ENCODE measurements around the gene AUNIP.

The AUNIP gene

GRCh38 chr1:25848531-25848930, 10.7 kb downstream of the AUNIP start:
- Histone ChIP-seq H3K9me2 (replicated peaks; ENCODE audit: insufficient read depth, low read length) (no peaks in the 10 kb centered on the region), H3K36me3 (ENCODE audit: low read length) (no peaks in the 10 kb centered on the region), H3K79me2 (ENCODE audit: insufficient read depth, low read length) (peaks cover 4% of the 10 kb centered on the region), H3K27ac (ENCODE audit: low read depth, low read length) (no peak overlapping the region), H3K4me2 (ENCODE audit: low read depth, low read length, poor library complexity, severe bottlenecking) (no peak overlapping the region), H4K20me1 (ENCODE audit: low read depth, low read length) (no peaks in the 10 kb centered on the region), H3F3A (ENCODE audit: insufficient read depth) (no peaks in the 10 kb centered on the region), H2AFZ (ENCODE audit: low read depth, low read length, severe bottlenecking) (no peak overlapping the region), H3K27me3 (ENCODE audit: low read length) (no peaks in the 10 kb centered on the region), H3K9ac (ENCODE audit: low read length) (no peak overlapping the region), H3K4me3 (ENCODE audit: insufficient read depth, low read length, poor library complexity, severe bottlenecking) (no peak overlapping the region), H3K9me3 (ENCODE audit: insufficient read depth, low read length) (no peaks in the 10 kb centered on the region)
- TF ChIP-seq EZH2phosphoT487 (conservative IDR thresholded peaks at IDR 0.05; ENCODE audit: low read length): no peak
- TF ChIP-seq CTCF (IDR thresholded peaks at IDR 0.05; ENCODE audit: insufficient read depth, low read length, poor library complexity, severe bottlenecking): no peak

- H2AFZ ChIP-seq (ENCODE audit: low read depth, low read length, severe bottlenecking): no peak overlapping the region
- H3F3A ChIP-seq (ENCODE audit: insufficient read depth): no peaks in the 10 kb centered on the region
- H3K9ac ChIP-seq (ENCODE audit: low read length): no peak overlapping the region
- H4K20me1 ChIP-seq (ENCODE audit: low read depth, low read length): no peaks in the 10 kb centered on the region
- H3K9me2 ChIP-seq (replicated peaks; ENCODE audit: insufficient read depth, low read length): no peaks in the 10 kb centered on the region
- no peaks in the 10 kb centered on the region for H3K9me3 ChIP-seq (ENCODE audit: insufficient read depth, low read length)
- no peak overlapping the region for H3K4me2 ChIP-seq (ENCODE audit: low read depth, low read length, poor library complexity, severe bottlenecking)
- peaks cover 5% of the 10 kb centered on the region for H3K79me2 ChIP-seq (ENCODE audit: insufficient read depth, low read length)
- no peak overlapping the region for H3K27ac ChIP-seq (ENCODE audit: low read depth, low read length)
- H3K36me3 ChIP-seq (ENCODE audit: low read length): no peaks in the 10 kb centered on the region
- no peak for TF ChIP-seq CTCF (IDR thresholded peaks at IDR 0.05; ENCODE audit: insufficient read depth, low read length, poor library complexity, severe bottlenecking)
- TF ChIP-seq EZH2phosphoT487 (conservative IDR thresholded peaks at IDR 0.05; ENCODE audit: low read length): no peak
- no peak overlapping the region for H3K4me3 ChIP-seq (ENCODE audit: insufficient read depth, low read length, poor library complexity, severe bottlenecking)
- H3K27me3 ChIP-seq (ENCODE audit: low read length): no peaks in the 10 kb centered on the region
Measured at GRCh38 chr1:25847929-25848328, 11.3 kb downstream of the AUNIP start.

GRCh38 chr1:25845664-25846063, 13.6 kb downstream of the AUNIP start:
- Histone ChIP-seq H3K4me2 (ENCODE audit: low read depth, low read length, poor library complexity, severe bottlenecking) (no peak overlapping the region), H3K27me3 (ENCODE audit: low read length) (no peaks in the 10 kb centered on the region), H3K36me3 (ENCODE audit: low read length) (no peaks in the 10 kb centered on the region), H3K27ac (ENCODE audit: low read depth, low read length) (no peak overlapping the region), H2AFZ (ENCODE audit: low read depth, low read length, severe bottlenecking) (no peak overlapping the region), H4K20me1 (ENCODE audit: low read depth, low read length) (no peaks in the 10 kb centered on the region), H3K9me3 (ENCODE audit: insufficient read depth, low read length) (no peaks in the 10 kb centered on the region), H3K4me3 (ENCODE audit: insufficient read depth, low read length, poor library complexity, severe bottlenecking) (no peak overlapping the region), H3F3A (ENCODE audit: insufficient read depth) (no peaks in the 10 kb centered on the region), H3K79me2 (ENCODE audit: insufficient read depth, low read length) (peaks cover 8% of the 10 kb centered on the region), H3K9ac (ENCODE audit: low read length) (no peak overlapping the region), H3K9me2 (replicated peaks; ENCODE audit: insufficient read depth, low read length) (no peaks in the 10 kb centered on the region)
- TF ChIP-seq CTCF (IDR thresholded peaks at IDR 0.05; ENCODE audit: insufficient read depth, low read length, poor library complexity, severe bottlenecking): no peak
- no peak for TF ChIP-seq EZH2phosphoT487 (conservative IDR thresholded peaks at IDR 0.05; ENCODE audit: low read length)
